ENCODE measurements around the gene CDK6. TPM values are rescaled to one million over a fixed set of nuclear protein-coding genes. Genes with fewer than 3 reads are reported as not detected.

The CDK6 gene
- total RNA-seq, 1 experiment from 2014 or later = 38.7 TPM

DNA sequence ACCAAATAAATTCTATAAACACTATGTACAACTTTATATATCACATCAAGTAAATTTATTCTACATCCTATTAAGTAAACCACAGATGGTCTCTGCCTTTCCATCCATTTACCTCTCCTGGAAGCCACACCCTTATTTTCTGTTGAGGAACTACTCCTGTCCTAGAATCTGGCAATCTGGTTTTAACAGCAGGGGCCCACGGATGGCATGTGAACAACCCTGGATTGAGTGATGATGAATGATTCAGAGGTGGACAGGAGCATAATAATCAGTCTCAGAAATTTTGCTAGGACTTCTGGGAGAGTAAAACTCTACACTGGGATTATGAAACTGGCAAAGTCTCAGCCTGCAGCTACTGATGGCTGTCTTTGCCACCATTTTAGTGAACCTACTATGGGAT lies 54.1 kb downstream of the CDK6 start:
- H2AFZ ChIP-seq (ENCODE audit: low read length) = no peak overlapping the region
- H3K9me3 ChIP-seq (ENCODE audit: low read length) = no peaks in the 10 kb centered on the region
- TF ChIP-seq EZH2 (IDR thresholded peaks at IDR 0.05; ENCODE audit: low read length, unreplicated experiment) (no peak), EZH2phosphoT487 (IDR thresholded peaks at IDR 0.05; ENCODE audit: borderline replicate concordance, low read length) (no peak)
- TF ChIP-seq, protein P1, sequence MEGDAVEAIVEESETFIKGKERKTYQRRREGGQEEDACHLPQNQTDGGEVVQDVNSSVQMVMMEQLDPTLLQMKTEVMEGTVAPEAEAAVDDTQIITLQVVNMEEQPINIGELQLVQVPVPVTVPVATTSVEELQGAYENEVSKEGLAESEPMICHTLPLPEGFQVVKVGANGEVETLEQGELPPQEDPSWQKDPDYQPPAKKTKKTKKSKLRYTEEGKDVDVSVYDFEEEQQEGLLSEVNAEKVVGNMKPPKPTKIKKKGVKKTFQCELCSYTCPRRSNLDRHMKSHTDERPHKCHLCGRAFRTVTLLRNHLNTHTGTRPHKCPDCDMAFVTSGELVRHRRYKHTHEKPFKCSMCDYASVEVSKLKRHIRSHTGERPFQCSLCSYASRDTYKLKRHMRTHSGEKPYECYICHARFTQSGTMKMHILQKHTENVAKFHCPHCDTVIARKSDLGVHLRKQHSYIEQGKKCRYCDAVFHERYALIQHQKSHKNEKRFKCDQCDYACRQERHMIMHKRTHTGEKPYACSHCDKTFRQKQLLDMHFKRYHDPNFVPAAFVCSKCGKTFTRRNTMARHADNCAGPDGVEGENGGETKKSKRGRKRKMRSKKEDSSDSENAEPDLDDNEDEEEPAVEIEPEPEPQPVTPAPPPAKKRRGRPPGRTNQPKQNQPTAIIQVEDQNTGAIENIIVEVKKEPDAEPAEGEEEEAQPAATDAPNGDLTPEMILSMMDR (conservative IDR thresholded peaks at IDR 0.05; ENCODE audit: low read depth, low read length) = no peak
- ATAC-seq = no peak
- peaks cover 75% of the 10 kb centered on the region for H3K79me2 ChIP-seq (ENCODE audit: low read length)
- H3K4me2 ChIP-seq (ENCODE audit: low read length) = no peak overlapping the region
- H3K27ac ChIP-seq (ENCODE audit: low read length) = no peak overlapping the region
- H3K36me3 ChIP-seq (ENCODE audit: low read depth, low read length) = no peaks in the 10 kb centered on the region
- H3K9ac ChIP-seq (ENCODE audit: low read length) = no peak overlapping the region
- H3K27me3 ChIP-seq (ENCODE audit: low read length) = no peaks in the 10 kb centered on the region
- POLR2A ChIA-PET (ENCODE audit: unreplicated experiment) = interaction anchor here (0.7 kb wide), 1 partner anchor 1540 kb away, joined by 4 read pairs; no protein-coding TSS in a partner anchor
- CTCF ChIA-PET = no interaction called here
- no peaks in the 10 kb centered on the region for H3F3A ChIP-seq (ENCODE audit: low read length, unreplicated experiment)
- peaks cover 23% of the 10 kb centered on the region for H3K4me1 ChIP-seq (ENCODE audit: insufficient read depth, low read length)
- H3K9me2 ChIP-seq (replicated peaks; ENCODE audit: low read length) = no peaks in the 10 kb centered on the region
- intact Hi-C loops (cut with micrococcal nuclease) = loop anchor here (5.0 kb wide), 2 partner anchors 40 to 150 kb away; no protein-coding TSS in a partner anchor
- BruUV-seq (replicated peaks) = no TSS peak
- H3K4me3 ChIP-seq (ENCODE audit: low read length) = no peak overlapping the region
- H4K20me1 ChIP-seq (ENCODE audit: low read length) = no peaks in the 10 kb centered on the region
- no peak for DNase-seq

DNA sequence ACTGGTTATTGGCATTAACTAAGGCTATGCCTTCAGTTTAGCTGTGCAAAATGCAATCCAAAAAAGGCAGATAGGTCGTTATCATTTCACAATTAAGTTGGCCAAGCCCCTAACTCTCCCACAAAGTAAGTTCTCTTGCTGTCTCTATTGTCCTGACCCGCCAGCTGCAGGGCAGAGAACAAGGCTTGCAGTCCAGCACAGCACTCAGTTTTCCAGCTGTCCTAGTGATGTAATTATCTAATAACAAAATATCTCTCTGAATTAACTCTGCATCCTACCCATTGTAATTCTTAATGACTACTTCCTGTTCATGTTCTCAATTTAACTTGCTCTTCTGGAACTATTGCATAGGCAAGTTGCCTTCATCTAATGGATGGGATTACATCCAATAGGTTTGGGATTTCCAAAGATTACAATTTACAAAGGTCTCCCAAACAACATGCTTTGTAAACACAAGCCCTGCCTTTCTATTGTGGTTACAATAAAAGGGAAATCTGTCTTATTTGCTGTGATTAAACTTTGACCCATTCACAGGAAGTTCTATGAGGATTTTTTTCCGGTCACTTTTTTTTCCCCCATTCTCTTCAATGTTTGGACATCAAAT lies 55.2 kb downstream of the CDK6 start:
- TF ChIP-seq EZH2 (IDR thresholded peaks at IDR 0.05; ENCODE audit: low read length, unreplicated experiment) = no peak
- ChIA-PET CTCF (no interaction called here), POLR2A (ENCODE audit: unreplicated experiment) (interaction anchor here (0.6 kb wide), 1 partner anchor 433 kb away, joined by 18 read pairs; no protein-coding TSS in a partner anchor)
- DNase-seq = peak; percentile 29
- no peaks in the 10 kb centered on the region for H3K9me3 ChIP-seq (ENCODE audit: low read length)
- peaks cover 75% of the 10 kb centered on the region for H3K79me2 ChIP-seq (ENCODE audit: low read length)
- no peak overlapping the region for H2AFZ ChIP-seq (ENCODE audit: low read length)
- ATAC-seq = peak; percentile 58
- no peak overlapping the region for H3K9ac ChIP-seq (ENCODE audit: low read length)
- no peaks in the 10 kb centered on the region for H3K36me3 ChIP-seq (ENCODE audit: low read depth, low read length)
- no TSS peak for BruUV-seq (replicated peaks)
- intact Hi-C loops (cut with micrococcal nuclease) = loop anchor here (2.0 to 5.0 kb wide), 3 partner anchors 14 to 149 kb away; no protein-coding TSS in a partner anchor
- no peaks in the 10 kb centered on the region for H4K20me1 ChIP-seq (ENCODE audit: low read length)
- H3K4me1 ChIP-seq (ENCODE audit: insufficient read depth, low read length) = peaks cover 23% of the 10 kb centered on the region
- H3F3A ChIP-seq (ENCODE audit: low read length, unreplicated experiment) = no peaks in the 10 kb centered on the region
- H3K27ac ChIP-seq (ENCODE audit: low read length) = no peak overlapping the region
- no peak overlapping the region for H3K4me3 ChIP-seq (ENCODE audit: low read length)
- H3K4me2 ChIP-seq (ENCODE audit: low read length) = no peak overlapping the region
- H3K27me3 ChIP-seq (ENCODE audit: low read length) = no peaks in the 10 kb centered on the region
- H3K9me2 ChIP-seq (replicated peaks; ENCODE audit: low read length) = no peaks in the 10 kb centered on the region

DNA sequence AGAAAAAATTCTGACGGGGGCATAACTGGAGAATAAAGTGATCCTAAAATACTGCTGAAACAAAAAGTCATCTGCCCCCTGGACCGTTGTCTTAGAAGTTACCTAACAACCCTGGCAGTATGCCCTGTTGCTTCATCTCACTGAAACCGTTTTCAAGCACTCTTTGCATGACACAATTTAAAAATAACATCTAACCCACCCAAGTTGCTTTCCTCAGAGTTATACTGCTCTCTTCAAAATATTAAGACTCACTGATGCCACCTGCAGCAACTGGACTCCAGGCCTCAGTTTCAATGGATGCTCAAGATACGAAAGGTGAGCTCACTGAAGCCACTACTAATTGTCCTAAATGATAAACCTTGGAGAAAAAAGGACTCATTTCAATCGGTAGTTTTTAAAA lies 57.4 kb downstream of the CDK6 start:
- ATAC-seq (no peak), DNase-seq (no peak)
- Histone ChIP-seq H3K36me3 (ENCODE audit: low read depth, low read length) (no peaks in the 10 kb centered on the region), H4K20me1 (ENCODE audit: low read length) (no peaks in the 10 kb centered on the region), H3F3A (ENCODE audit: low read length, unreplicated experiment) (no peaks in the 10 kb centered on the region), H3K4me3 (ENCODE audit: low read length) (no peak overlapping the region), H3K9me2 (replicated peaks; ENCODE audit: low read length) (no peaks in the 10 kb centered on the region), H3K79me2 (ENCODE audit: low read length) (peaks cover 62% of the 10 kb centered on the region), H3K9me3 (ENCODE audit: low read length) (no peaks in the 10 kb centered on the region), H3K4me2 (ENCODE audit: low read length) (no peak overlapping the region), H3K9ac (ENCODE audit: low read length) (no peak overlapping the region), H2AFZ (ENCODE audit: low read length) (no peak overlapping the region), H3K27ac (ENCODE audit: low read length) (no peak overlapping the region), H3K4me1 (ENCODE audit: insufficient read depth, low read length) (peaks cover 23% of the 10 kb centered on the region), H3K27me3 (ENCODE audit: low read length) (no peaks in the 10 kb centered on the region)
- intact Hi-C loops (cut with micrococcal nuclease) = no loop called here
- TF ChIP-seq EZH2 (IDR thresholded peaks at IDR 0.05; ENCODE audit: low read length, unreplicated experiment) (no peak), EZH2phosphoT487 (IDR thresholded peaks at IDR 0.05; ENCODE audit: borderline replicate concordance, low read length) (no peak)
- TF ChIP-seq, protein P1 (conservative IDR thresholded peaks at IDR 0.05; ENCODE audit: low read depth, low read length) = no peak
- ChIA-PET POLR2A (ENCODE audit: unreplicated experiment) (no interaction called here), CTCF (no interaction called here)
- BruUV-seq (replicated peaks) = no TSS peak
